ENCODE data around the gene ZFP36L1. TPM values are rescaled to one million over a fixed set of nuclear protein-coding genes. Genes with fewer than 3 reads are reported as not detected.

ZFP36L1 gene
- total RNA-seq, 1 experiment from 2014 or later = 240 TPM

- Mint-ChIP-seq H3K4me3 (ENCODE audit: low read depth, unreplicated experiment) (no peak overlapping the region), H3K27me3 (ENCODE audit: unreplicated experiment) (no peaks in the 10 kb centered on the region)
- intact Hi-C loops (cut with micrococcal nuclease; ENCODE audit: unreplicated experiment) = no loop called here
Observed at GRCh38 chr14:68801631-68802030, 8.8 kb upstream of the ZFP36L1 start.

GRCh38 chr14:68800953-68801352, 8.1 kb upstream of the ZFP36L1 start:
- intact Hi-C loops (cut with micrococcal nuclease; ENCODE audit: unreplicated experiment) = no loop called here
- no peak for TF ChIP-seq CTCF (IDR thresholded peaks at IDR 0.05; ENCODE audit: unreplicated experiment)
- peak overlapping the region; percentile 76 for H3K27ac Mint-ChIP-seq (ENCODE audit: unreplicated experiment)
- H3K4me1 Mint-ChIP-seq (ENCODE audit: low read depth, unreplicated experiment) = peaks cover 36% of the 10 kb centered on the region
- peaks cover 8% of the 10 kb centered on the region for H3K9me3 Mint-ChIP-seq (ENCODE audit: low read depth, unreplicated experiment)
- no peaks in the 10 kb centered on the region for H3K27me3 Mint-ChIP-seq (ENCODE audit: unreplicated experiment)
- peaks cover 20% of the 10 kb centered on the region for H3K36me3 Mint-ChIP-seq (ENCODE audit: insufficient read depth, unreplicated experiment)
- DNase-seq = no peak
- no peak overlapping the region for H3K4me3 Mint-ChIP-seq (ENCODE audit: low read depth, unreplicated experiment)
- no TSS peak for BruUV-seq (replicated peaks)
- CTCF ChIA-PET = interaction anchor here (0.8 kb wide), 1 partner anchor 13 kb away, joined by 3 read pairs; no protein-coding TSS in a partner anchor

More at GRCh38 chr14:68801631-68802030, 8.8 kb upstream of the ZFP36L1 start:
- peak overlapping the region; percentile 76 for H3K27ac Mint-ChIP-seq (ENCODE audit: unreplicated experiment)
- CTCF ChIA-PET = interaction anchor here (0.8 kb wide), 1 partner anchor 13 kb away, joined by 3 read pairs; no protein-coding TSS in a partner anchor
- no peak for TF ChIP-seq CTCF (IDR thresholded peaks at IDR 0.05; ENCODE audit: unreplicated experiment)
- H3K9me3 Mint-ChIP-seq (ENCODE audit: low read depth, unreplicated experiment) = peaks cover 8% of the 10 kb centered on the region
- no TSS peak for BruUV-seq (replicated peaks)
- H3K4me1 Mint-ChIP-seq (ENCODE audit: low read depth, unreplicated experiment) = peaks cover 38% of the 10 kb centered on the region
- DNase-seq = no peak
- H3K36me3 Mint-ChIP-seq (ENCODE audit: insufficient read depth, unreplicated experiment) = peaks cover 14% of the 10 kb centered on the region

- Mint-ChIP-seq H3K36me3 (ENCODE audit: insufficient read depth, unreplicated experiment) (peaks cover 25% of the 10 kb centered on the region), H3K27ac (ENCODE audit: unreplicated experiment) (peak overlapping the region; percentile 68), H3K9me3 (ENCODE audit: low read depth, unreplicated experiment) (peaks cover 8% of the 10 kb centered on the region), H3K27me3 (ENCODE audit: unreplicated experiment) (no peaks in the 10 kb centered on the region), H3K4me1 (ENCODE audit: low read depth, unreplicated experiment) (peaks cover 36% of the 10 kb centered on the region), H3K4me3 (ENCODE audit: low read depth, unreplicated experiment) (no peak overlapping the region)
- intact Hi-C loops (cut with micrococcal nuclease; ENCODE audit: unreplicated experiment) = no loop called here
- BruUV-seq (replicated peaks) = no TSS peak
- DNase-seq = no peak
- TF ChIP-seq CTCF (IDR thresholded peaks at IDR 0.05; ENCODE audit: unreplicated experiment) = no peak
- CTCF ChIA-PET = no interaction called here
Observed at GRCh38 chr14:68800390-68800789, 7.5 kb upstream of the ZFP36L1 start.

GRCh38 chr14:68798621-68799020, 5.8 kb upstream of the ZFP36L1 start:
- TF ChIP-seq CTCF (IDR thresholded peaks at IDR 0.05; ENCODE audit: unreplicated experiment) = no peak
- peaks cover 36% of the 10 kb centered on the region for H3K4me1 Mint-ChIP-seq (ENCODE audit: low read depth, unreplicated experiment)

More at GRCh38 chr14:68798621-68799020, 5.8 kb upstream of the ZFP36L1 start:
- Mint-ChIP-seq H3K4me3 (ENCODE audit: low read depth, unreplicated experiment) (no peak overlapping the region), H3K9me3 (ENCODE audit: low read depth, unreplicated experiment) (peaks cover 8% of the 10 kb centered on the region), H3K36me3 (ENCODE audit: insufficient read depth, unreplicated experiment) (peaks cover 43% of the 10 kb centered on the region), H3K27ac (ENCODE audit: unreplicated experiment) (no peak overlapping the region), H3K27me3 (ENCODE audit: unreplicated experiment) (no peaks in the 10 kb centered on the region)
- no TSS peak for BruUV-seq (replicated peaks)
- intact Hi-C loops (cut with micrococcal nuclease; ENCODE audit: unreplicated experiment) = no loop called here
- DNase-seq = no peak
- CTCF ChIA-PET = no interaction called here

Data from Calu3 (cell line).